RCC 7860 (cell line): ENCODE data around the gene TYRP1.

Source experiments
- DNase-seq: peaks from one replicate; pipeline ENCODE4 v3.0.0-alpha.2; 2015; ENCODE audit warnings: low spot score
- FAIRE-seq: peaks from 2 replicates; lab custom pipeline; 2012; peaks lifted over from hg19 to GRCh38; lab: Jason Lieb, UNC

The TYRP1 gene

DNA sequence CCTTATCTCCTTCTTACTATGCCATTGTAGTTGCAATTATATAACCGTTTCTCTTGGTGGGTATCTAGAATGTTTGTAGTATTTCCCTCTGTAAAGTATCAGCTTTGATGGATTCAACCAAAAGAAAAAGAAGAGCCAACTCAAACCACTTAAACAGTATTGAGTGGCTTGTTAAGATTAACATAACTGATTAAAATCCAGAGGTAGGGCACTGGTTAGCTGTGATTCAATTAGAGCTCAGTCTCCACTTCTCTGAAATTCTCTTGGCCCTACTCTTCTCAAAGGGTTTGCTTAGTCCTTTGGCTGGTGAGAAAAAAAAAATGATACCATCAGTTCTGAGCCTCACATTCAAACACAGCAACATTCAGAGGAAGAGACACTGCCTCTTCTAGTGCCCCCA, 37.0 kb downstream of the TYRP1 start:
- FAIRE-seq (no peak), DNase-seq (no peak)

DNA sequence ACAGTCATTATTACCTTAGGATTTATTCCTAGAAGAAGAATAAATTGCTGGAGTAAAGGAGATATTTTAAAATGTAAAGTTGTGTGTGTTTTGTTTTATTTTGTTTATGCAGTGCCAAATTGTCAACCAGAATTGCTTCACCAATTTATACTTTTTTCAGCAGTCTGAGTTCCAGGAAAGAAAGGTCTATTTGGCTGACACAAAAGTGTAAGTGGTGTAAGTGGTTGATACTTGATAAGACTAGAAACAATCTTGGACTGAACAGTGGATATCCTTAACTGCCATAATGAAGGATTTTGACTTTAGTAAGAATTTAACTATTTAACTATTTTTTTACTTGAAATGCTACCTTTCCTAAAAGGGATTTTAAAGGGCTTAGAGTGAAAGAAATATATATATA, 37.7 kb downstream of the TYRP1 start:
- no peak for DNase-seq
- no peak for FAIRE-seq

DNA sequence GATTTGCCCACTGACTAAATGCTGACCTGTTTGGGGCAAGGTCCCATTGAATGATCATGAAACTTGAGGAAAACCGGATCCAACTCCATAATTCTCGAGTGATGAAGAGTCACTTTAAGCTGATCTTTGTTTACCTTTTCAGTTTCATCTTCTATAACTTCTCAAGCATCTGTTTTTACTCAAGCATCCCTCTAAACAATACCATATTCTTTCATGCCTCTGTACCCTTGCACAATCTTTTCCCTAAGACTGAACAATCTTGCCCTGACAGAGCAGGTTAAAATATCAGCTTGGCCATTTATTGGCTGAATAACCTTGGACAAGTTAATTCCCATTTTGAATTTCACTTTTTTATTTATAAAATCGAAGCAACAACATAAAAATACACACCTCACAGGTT, 39.8 kb downstream of the TYRP1 start:
- FAIRE-seq (no peak), DNase-seq (no peak)

DNA sequence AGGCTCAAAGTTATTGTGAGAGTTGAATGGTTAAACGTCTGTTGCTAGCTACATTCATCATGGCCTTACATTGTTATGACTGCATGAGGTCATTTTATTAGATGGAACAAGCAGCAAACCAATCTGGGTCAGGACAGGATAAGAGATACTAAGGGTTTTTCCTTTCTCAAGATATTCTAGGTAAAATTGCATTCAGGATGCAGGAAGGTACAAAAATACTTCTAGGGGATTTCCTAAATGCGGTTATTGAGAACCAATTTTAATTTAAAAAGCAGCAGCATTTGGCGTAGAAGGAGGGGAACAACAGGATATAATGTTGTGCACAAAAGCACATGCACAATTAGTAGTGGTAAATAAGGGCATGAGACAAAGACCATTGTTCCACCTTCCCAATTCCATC, 42.5 kb downstream of the TYRP1 start:
- no peak for FAIRE-seq
- DNase-seq, result no peak

DNA sequence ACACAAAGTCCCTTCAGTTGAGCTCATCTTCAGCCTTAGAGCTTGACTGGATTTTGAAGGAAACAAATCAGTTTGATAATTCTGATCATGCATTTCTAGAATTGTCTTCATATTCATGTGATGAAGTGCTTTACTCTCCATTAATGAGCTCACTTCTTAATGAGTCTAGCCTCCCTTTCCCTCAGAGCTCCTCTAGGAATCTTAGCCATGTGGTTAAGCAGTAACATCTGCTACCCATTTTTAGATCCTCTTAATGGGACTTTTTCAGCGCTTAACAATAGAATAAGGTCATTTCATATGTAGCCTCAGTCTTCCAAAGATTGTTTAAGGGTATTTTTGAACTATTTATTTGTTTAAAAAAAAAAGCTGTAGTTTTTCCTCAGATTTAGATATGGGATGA, 44.7 kb downstream of the TYRP1 start:
- DNase-seq, result no peak
- FAIRE-seq, result no peak

DNA sequence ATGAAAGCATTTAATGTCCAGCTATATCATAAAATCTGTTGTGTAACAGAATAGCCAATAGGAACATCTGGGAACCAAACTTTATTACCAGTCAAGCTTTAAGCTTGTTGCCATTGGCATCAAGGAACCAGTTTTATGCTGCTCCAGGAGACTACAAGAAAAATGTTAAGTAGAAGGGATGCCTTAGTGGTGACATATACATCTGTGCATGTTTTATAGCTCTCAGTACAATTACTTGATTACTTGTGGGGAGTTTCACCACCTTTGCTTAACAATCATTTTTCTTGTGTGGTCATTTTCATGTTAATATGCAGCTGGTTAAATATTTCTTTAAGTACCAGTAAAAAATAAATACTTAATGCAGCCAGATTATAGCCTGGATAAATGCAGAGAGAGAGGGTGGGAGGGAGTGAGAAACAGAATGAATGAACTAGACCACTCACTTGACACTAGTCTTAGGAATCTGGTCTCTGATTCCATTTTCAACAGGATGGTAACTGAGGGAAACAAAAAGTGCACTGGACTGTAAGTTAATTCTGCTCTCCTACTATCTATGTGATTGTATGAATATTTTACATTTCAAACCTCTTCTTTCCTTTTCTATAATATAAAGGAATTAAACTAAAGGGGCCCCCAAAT, 45.9 kb downstream of the TYRP1 start:
- DNase-seq, result no peak

DNA sequence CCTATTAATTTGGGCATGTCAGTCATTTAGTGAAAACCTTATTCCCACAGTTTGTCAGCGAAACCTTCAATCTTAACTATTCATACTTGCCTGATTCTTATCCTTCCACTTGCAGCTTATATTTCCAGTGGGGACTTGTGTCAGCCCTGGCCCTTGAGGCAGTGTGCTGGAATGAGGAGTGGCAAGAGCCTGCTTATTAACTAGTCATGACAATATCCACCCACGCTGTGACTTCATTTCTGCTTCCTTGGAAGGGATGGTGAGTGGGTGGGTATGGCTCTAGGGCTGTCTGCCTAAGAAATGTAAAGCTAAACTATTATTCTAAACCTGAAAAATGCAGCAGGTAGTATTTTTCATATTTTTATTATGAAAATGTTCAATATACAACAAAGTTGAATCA, 47.7 kb downstream of the TYRP1 start:
- FAIRE-seq, result no peak
- DNase-seq, result no peak

More for the DNA sequence above, 45.9 kb downstream of the TYRP1 start:
- FAIRE-seq, result no peak

DNA sequence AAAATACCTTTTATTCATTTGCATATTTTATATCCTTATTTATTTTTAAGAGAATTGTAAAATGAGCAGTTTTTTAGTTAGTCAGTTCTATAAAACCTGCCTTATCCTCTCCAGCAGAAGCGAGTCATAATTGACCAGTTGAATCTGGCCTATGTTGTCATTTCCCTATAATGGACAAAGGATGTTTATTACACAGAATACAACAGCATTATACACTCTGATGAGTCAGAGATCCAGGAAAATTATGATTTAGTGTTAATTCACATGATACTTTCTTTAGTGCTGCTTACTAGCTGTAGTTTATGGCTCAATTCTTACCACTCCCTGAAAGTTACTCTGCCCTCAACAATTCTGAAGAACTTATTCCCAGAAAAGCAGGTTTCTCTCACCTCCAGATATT, 54.8 kb downstream of the TYRP1 start:
- FAIRE-seq (no peak), DNase-seq (no peak)

DNA sequence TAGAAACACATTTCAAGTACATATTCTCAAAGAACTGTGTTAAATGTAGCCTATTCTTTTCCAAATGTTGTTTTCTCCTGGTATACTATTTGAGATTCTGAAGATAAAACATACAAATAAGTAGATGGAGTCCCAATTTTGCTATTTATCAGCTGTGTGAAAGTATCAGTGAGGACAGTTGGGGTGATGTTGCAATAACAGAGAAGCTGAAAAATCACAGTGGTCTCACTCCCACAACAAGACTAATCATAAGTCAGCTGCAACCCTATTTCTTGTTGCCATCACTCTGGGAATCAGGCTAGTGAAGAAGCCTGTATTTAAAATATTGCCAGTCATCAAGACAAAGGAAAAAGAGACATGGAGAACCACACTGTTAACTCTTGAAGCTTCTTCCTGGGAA, 55.8 kb downstream of the TYRP1 start:
- no peak for DNase-seq
- no peak for FAIRE-seq

DNA sequence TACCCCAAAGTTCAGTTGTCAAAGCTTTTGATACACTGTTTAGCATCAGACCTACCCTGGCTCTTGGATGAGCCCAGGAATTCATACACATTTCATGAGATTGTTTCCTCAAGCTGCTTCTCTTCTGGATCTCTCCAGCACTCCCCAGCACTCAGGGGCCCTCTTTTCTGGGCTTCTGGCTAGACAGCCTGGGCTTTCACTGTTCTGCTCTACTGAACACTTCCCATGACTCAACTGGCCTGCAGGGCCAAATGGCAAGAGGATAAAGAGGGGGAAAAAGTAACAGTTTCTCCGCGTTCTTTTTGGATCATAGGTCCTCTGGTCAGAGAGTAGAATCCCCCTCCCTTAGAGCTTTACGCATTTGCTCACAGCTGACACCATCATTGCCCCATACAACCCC, 60.7 kb downstream of the TYRP1 start:
- DNase-seq (peak; percentile 54), FAIRE-seq (peak; percentile 83)

DNA sequence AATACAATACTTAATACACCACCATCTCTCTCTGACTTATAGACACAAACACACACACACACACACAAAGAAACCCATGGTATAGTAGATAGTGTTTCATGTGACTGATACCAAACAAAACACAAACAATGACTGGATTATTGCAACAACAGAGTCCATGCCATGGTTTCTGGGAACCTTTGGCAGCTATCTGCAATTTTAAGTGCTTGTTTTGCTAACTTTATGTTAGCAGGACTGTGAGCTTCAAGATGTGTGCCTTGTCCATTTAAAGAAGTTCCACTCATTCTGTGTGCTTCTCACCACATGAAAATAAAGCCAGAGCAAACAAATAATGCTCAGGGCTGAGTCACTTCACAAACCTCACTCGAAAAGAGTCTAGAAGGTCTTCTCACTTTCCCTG, 66.6 kb downstream of the TYRP1 start:
- FAIRE-seq (no peak), DNase-seq (no peak)
